Stimulated activated naive CD8-positive, alpha-beta T cell treated with anti-CD3 and anti-CD28 coated beads, Interleukin-15, Interleukin-2, amounts not matched to agents 100 U/mL and 50 U/mL, for 24 hours (primary cell): ENCODE data around the gene CAPN15.
A peak's percentile ranks its signal among the peaks of the same experiment; 100 is the strongest.

ENCODE experiments used
- ATAC-seq: fragments of 150-1000 bp; cut with Tn5 transposase; one replicate; pipeline ENCODE4 v1.10.0; 2021
- DNase-seq: peaks from one replicate; pipeline ENCODE4 v3.0.0; 2021

Gene CAPN15

GRCh38 chr16:546909-547770 lies 19.6 kb downstream of the CAPN15 start:
- DNase-seq = peak; percentile 52
- peak; percentile 31 for ATAC-seq

- DNase-seq (no peak), ATAC-seq (no peak)
Measured at GRCh38 chr16:548586-548985, 21.1 kb downstream of the CAPN15 start.

GRCh38 chr16:549544-550263 lies 22.2 kb downstream of the CAPN15 start:
- ATAC-seq = no peak
- no peak for DNase-seq

- DNase-seq (no peak), ATAC-seq (no peak)
Measured at GRCh38 chr16:551210-551609, 23.7 kb downstream of the CAPN15 start.

DNA sequence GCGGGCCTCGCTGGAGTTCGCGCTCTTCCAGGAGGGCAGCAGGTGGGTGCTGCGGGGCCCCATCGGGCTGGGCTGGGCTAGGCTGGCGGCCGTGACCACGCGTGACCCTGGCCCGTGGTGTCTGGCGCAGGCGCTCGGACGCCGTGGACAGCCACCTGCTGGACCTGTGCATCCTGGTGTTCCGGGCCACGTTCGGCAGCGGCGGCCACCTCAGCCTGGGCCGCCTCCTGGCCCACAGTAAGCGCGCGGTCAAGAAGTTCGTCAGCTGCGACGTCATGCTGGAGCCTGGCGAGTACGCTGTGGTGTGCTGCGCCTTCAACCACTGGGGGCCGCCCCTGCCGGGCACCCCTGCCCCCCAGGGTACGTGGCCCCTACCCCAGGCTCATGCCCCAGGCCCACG lies 24.7 kb downstream of the CAPN15 start:
- no peak for ATAC-seq
- no peak for DNase-seq

DNA sequence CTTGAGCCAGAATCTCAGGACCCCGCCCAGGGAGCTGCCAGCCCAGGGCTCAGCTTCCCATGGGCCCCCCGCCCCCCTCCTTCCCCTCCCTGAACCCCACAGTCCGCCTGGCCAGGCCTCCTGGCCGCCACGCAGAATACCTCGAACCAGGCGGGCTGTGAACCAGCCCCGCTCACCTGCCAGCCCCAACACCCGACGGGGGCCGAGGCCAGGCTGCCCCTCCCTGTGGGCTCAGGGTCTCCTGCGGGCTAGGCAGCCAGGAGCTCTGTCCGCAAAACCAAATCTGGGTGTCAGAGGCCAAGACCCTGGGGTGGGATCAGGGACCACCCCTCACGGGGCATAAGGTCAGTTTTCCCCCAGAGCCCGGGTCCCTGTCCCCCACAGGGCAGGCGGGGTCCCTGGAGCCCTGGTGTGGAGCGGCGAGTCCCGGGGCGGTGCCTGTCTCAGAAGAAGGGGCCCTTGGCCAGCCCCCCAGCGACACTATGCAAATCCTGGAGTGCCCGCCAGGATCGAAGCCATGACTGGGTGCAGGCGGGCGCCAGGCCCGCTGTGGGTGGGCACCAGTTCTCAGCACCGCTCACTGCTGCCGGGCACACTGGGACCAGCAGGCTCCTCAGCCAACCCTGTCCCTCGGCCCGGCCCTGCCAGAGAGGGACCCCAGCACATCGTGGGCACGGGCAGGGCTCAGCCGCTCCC lies 26.2 kb downstream of the CAPN15 start:
- ATAC-seq (no peak), DNase-seq (no peak)

- no peak for ATAC-seq
Measured at GRCh38 chr16:554297-554621, 26.7 kb downstream of the CAPN15 start.

GRCh38 chr16:554640-555365 lies 27.3 kb downstream of the CAPN15 start:
- ATAC-seq (no peak), DNase-seq (no peak)

More at GRCh38 chr16:554297-554621, 26.7 kb downstream of the CAPN15 start:
- no peak for DNase-seq

- DNase-seq (no peak), ATAC-seq (no peak)
Measured at GRCh38 chr16:555528-556473, 28.3 kb downstream of the CAPN15 start.

GRCh38 chr16:556474-557173 lies 29.1 kb downstream of the CAPN15 start:
- no peak for DNase-seq

GRCh38 chr16:557463-558297 lies 30.2 kb downstream of the CAPN15 start:
- ATAC-seq = no peak
- no peak for DNase-seq

More at GRCh38 chr16:556474-557173, 29.1 kb downstream of the CAPN15 start:
- ATAC-seq = no peak

- ATAC-seq = no peak
- DNase-seq = no peak
Measured at GRCh38 chr16:558298-559020, 30.9 kb downstream of the CAPN15 start.

GRCh38 chr16:559021-559380 lies 31.5 kb downstream of the CAPN15 start:
- ATAC-seq (no peak), DNase-seq (no peak)

DNA sequence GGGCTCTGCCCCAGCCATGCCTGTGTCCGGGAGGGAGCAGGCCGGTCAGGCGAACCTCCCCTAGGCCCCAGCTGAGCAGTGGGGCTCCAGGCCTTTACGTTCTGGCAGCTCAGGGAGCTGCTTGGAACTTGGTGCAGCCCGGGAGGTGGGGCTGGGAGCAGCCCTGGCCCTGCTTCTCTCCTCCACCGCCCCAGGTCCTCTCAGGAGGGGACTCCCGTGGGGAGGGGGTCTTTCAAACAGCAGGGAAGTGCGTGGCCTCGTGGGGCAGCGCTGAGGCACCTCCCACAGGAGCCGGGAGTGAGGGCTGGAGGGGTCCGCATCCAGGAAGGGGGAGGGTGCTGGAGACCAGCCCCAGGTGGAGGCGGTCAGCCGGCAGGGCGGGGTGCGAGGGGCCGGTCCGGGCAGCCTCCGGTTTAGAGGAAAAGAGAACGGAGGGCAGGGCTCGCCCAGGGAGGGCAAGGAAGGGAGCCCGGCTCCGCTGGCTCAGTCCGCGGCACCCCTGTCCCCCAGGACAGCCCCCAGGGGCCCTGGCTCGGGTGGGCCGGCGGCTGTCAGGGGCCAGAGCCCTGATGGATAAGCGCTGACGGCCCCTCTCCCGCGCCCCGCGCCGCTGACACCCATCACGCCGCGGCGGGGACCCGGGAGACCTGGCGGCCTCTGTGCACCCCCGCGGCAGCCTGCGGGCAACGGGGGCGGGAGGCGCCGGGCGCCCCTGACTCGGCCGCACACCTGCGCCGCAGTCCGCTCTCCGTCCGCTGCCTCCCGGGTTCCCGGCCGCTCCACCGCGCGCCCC lies 32.1 kb downstream of the CAPN15 start:
- no peak for ATAC-seq
- no peak for DNase-seq

- no peak for DNase-seq
- no peak for ATAC-seq
Measured at GRCh38 chr16:560204-560700, 32.7 kb downstream of the CAPN15 start, which contains the start of gene PRR35. TSS of gene PRR35 (plus strand) at chr16:560394. CDS start at chr16:563295, 2,901 bp downstream.

GRCh38 chr16:560701-561412 lies 33.3 kb downstream of the CAPN15 start:
- ATAC-seq (no peak), DNase-seq (no peak)

DNA sequence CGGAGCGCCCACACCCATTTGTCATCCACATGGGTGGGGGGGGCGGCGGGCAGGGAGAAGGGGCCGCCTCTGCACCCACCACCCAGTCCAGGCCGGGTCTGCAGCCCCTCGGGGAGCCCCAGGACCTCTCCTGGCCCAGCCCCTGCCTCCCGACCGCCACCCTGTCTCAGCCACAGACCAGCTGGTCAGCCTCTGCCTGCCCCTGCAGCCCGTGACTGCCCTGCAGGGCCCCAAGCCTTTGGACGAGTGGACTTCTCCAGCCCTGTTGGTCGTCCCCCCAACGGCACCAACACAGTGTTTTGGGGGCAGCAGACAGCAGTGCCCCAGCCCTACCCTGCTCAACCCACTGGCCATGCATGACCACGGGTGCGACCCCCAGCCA lies 33.9 kb downstream of the CAPN15 start:
- ATAC-seq = no peak
- DNase-seq = no peak
